Right lobe of liver (tissue), 6 donors: ENCODE measurements around the gene TRIAP1. TPM values are rescaled to one million over a fixed set of nuclear protein-coding genes. Genes with fewer than 3 reads are reported as not detected.

Source experiments
- ATAC-seq, 4 donors: fragments of 200-7000 bp; cut with Tn5 transposase; one replicate each; pipeline ENCODE4 v1.9.1; 2020; ENCODE audit warnings: mild to moderate bottlenecking in 4 of 4, moderate library complexity in 4 of 4
- DNase-seq, 3 donors: peaks; one replicate each; pipeline ENCODE4 v3.0.0-alpha.2; 2020
- H3K27ac ChIP-seq, 3 donors: fragments of 200-600 bp; one replicate each; pipeline ENCODE4 v1.8.0; 2022
- H3K27me3 ChIP-seq, 2 donors: fragments of 200-600 bp; one replicate each; pipeline ENCODE4 v1.8.0; 2022
- H3K36me3 ChIP-seq, 4 donors: fragments of 200-600 bp; sonication (generic) in 1 of 4; one replicate each; pipeline versions ENCODE4 v1.5.1 to v1.8.0; 2017 to 2022; ENCODE audit warnings: control low read depth in 1 of 4
- H3K4me1 ChIP-seq, 4 donors: fragments of 200-600 bp; sonication (generic) in 1 of 4; one replicate each; pipeline versions ENCODE4 v1.5.1 to v1.8.0; 2017 to 2022; ENCODE audit warnings: control low read depth in 1 of 4
- H3K4me3 ChIP-seq, 3 donors: fragments of 200-600 bp; one replicate each; pipeline ENCODE4 v1.8.0; 2022
- H3K9me3 ChIP-seq, 4 donors: fragments of 200-600 bp; sonication (generic) in 1 of 4; one replicate each; pipeline versions ENCODE4 v1.5.1 to v1.8.0; 2017 to 2022; ENCODE audit warnings: control low read depth in 1 of 4
- CTCF ChIP-seq, 4 donors: fragments of 200-600 bp in 3 of 4; fragments of 450-650 bp in 1 of 4; IDR thresholded peaks; one replicate each; pipeline versions ENCODE4 v1.5.1 to v1.8.0; 2016 to 2022; ENCODE audit warnings: antibody characterized with exemption in 4 of 4, mild to moderate bottlenecking in 2 of 4
- POLR2A ChIP-seq: fragments of 450-650 bp; IDR thresholded peaks from one replicate; pipeline ENCODE4 v1.6.1; 2017; ENCODE audit warnings: antibody characterized with exemption, mild to moderate bottlenecking
- WGBS: methylation state at CpG from one replicate; pipeline ENCODE4 v1.1.6; 2018; ENCODE audit warnings: low coverage, low lambda C conversion rate; ENCODE audit not compliant: insufficient coverage; ENCODE audit errors: missing lambda C conversion rate; 5-methylcytosine and 5-hydroxymethylcytosine counted together
- intact Hi-C, 2 donors: fragments of 100-400 bp; cut with DNase I; formaldehyde crosslinking; loops; one replicate each; pipeline versions ENCODE4 v1.11.2 to v1.14.1; 2022
- total RNA-seq, 6 experiments: library from RNA; depleted of rRNA in 2 of 6; stranded (reverse); fragments of >200 nt in 2 of 6; fragmentation: NEBNext Ultra II Directional in 3 of 6; extraction: Animal tissue kit (Norgen Biotek cat#: 25700) in 3 of 6; gene quantifications; one replicate each; pipeline versions ENCODE4 v1.1.0 to v1.2.4, GENCODE V29; 2016 to 2023
- donor health status: DM: no; HTN: yes; CAD: no.
- donor health status: DM: no; HTN: no; CAD: no.
- donor health status: DM: no; HTN: no; CAD: no.
- donor health status: DM: no; HTN: yes; CAD: no.
- donor health status: DM: no; HTN: yes; CAD: no.

The TRIAP1 gene
- total RNA-seq, 6 experiments from 2014 or later, result 13.3 to 28.7 (median 17.0) TPM

GRCh38 chr12:120432772-120433525, 13.2 kb downstream of the TRIAP1 start:
- no peak overlapping the region for H3K27ac ChIP-seq
- DNase-seq, result no peak
- WGBS, result 49% methylated on average over 10 of the region's 10 CpGs

GRCh38 chr12:120429368-120429767, 16.8 kb downstream of the TRIAP1 start:
- TF ChIP-seq CTCF (IDR thresholded peaks at IDR 0.05) (no peak), POLR2A (no peak)
- no peaks in the 10 kb centered on the region for H3K27me3 ChIP-seq
- intact Hi-C loops, result loop anchor here in 1 of 2 donors (10.0 kb wide), 1 partner anchor 65 kb away; the partner anchor contains the start of gene MSI1
- DNase-seq, result no peak
- no peaks in the 10 kb centered on the region for H3K36me3 ChIP-seq
- no peaks in the 10 kb centered on the region for H3K4me1 ChIP-seq
- WGBS, result 61% methylated on average over 6 of the region's 7 CpGs
- no peak overlapping the region for H3K4me3 ChIP-seq
- H3K9me3 ChIP-seq, result no peaks in the 10 kb centered on the region
- ATAC-seq, result no peak
- H3K27ac ChIP-seq, result no peak overlapping the region

More at GRCh38 chr12:120432772-120433525, 13.2 kb downstream of the TRIAP1 start:
- Histone ChIP-seq H3K9me3 (no peaks in the 10 kb centered on the region), H3K4me1 (peaks cover 0 to 4% (median 0%) of the 10 kb centered on the region in 4 donors), H3K4me3 (no peak overlapping the region), H3K36me3 (no peaks in the 10 kb centered on the region), H3K27me3 (no peaks in the 10 kb centered on the region)
- no peak for ATAC-seq
- intact Hi-C loops, result loop anchor here in 1 of 2 donors (5.0 kb wide), 1 partner anchor 76 kb away; no protein-coding TSS in a partner anchor
- no peak for TF ChIP-seq POLR2A
- no peak for TF ChIP-seq CTCF (IDR thresholded peaks at IDR 0.05)

GRCh38 chr12:120428597-120429229, 17.5 kb downstream of the TRIAP1 start:
- Histone ChIP-seq H3K27ac (no peak overlapping the region), H3K9me3 (no peaks in the 10 kb centered on the region), H3K4me1 (no peaks in the 10 kb centered on the region), H3K4me3 (no peak overlapping the region), H3K27me3 (no peaks in the 10 kb centered on the region), H3K36me3 (no peaks in the 10 kb centered on the region)
- intact Hi-C loops, result loop anchor here in 1 of 2 donors (10.0 kb wide), 1 partner anchor 64 kb away; the partner anchor contains the start of gene MSI1
- WGBS, result 53% methylated on average over 8 of the region's 8 CpGs
- ATAC-seq (no peak), DNase-seq (no peak)
- no peak for TF ChIP-seq POLR2A
- no peak for TF ChIP-seq CTCF (IDR thresholded peaks at IDR 0.05)

GRCh38 chr12:120425797-120426196, 20.4 kb downstream of the TRIAP1 start:
- intact Hi-C loops, result loop anchor here in 1 of 2 donors (10.0 kb wide), 1 partner anchor 61 kb away; the partner anchor contains the start of gene MSI1
- no peaks in the 10 kb centered on the region for H3K27me3 ChIP-seq
- no peak for DNase-seq
- no peaks in the 10 kb centered on the region for H3K36me3 ChIP-seq
- H3K27ac ChIP-seq, result no peak overlapping the region
- ATAC-seq, result no peak
- H3K4me3 ChIP-seq, result no peak overlapping the region
- TF ChIP-seq CTCF (IDR thresholded peaks at IDR 0.05) (no peak), POLR2A (no peak)
- 81% methylated on average over 3 of the region's 3 CpGs for WGBS
- no peaks in the 10 kb centered on the region for H3K9me3 ChIP-seq
- no peaks in the 10 kb centered on the region for H3K4me1 ChIP-seq
